ENCODE data around the gene KCNJ10. TPM values are rescaled to one million over a fixed set of nuclear protein-coding genes. Genes with fewer than 3 reads are reported as not detected.

Gene KCNJ10
- polyA plus RNA-seq, 1 experiment: not detected

GRCh38 chr1:159972443-159973205 is 97.3 kb downstream of the KCNJ10 start:
- TF ChIP-seq, protein P1, sequence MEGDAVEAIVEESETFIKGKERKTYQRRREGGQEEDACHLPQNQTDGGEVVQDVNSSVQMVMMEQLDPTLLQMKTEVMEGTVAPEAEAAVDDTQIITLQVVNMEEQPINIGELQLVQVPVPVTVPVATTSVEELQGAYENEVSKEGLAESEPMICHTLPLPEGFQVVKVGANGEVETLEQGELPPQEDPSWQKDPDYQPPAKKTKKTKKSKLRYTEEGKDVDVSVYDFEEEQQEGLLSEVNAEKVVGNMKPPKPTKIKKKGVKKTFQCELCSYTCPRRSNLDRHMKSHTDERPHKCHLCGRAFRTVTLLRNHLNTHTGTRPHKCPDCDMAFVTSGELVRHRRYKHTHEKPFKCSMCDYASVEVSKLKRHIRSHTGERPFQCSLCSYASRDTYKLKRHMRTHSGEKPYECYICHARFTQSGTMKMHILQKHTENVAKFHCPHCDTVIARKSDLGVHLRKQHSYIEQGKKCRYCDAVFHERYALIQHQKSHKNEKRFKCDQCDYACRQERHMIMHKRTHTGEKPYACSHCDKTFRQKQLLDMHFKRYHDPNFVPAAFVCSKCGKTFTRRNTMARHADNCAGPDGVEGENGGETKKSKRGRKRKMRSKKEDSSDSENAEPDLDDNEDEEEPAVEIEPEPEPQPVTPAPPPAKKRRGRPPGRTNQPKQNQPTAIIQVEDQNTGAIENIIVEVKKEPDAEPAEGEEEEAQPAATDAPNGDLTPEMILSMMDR (IDR thresholded peaks at IDR 0.05; ENCODE audit: low read depth, low read length): no peak
- Histone ChIP-seq H3K27ac (ENCODE audit: low read depth, low read length) (no peak overlapping the region), H3K4me3 (ENCODE audit: low read depth, low read length) (no peak overlapping the region), H3K9me3 (ENCODE audit: control insufficient read depth, insufficient read depth, low read length) (no peaks in the 10 kb centered on the region), H3K27me3 (ENCODE audit: control insufficient read depth, insufficient read depth, low read length) (peaks cover 20% of the 10 kb centered on the region)
- CTCF ChIA-PET: interaction anchor here (0.6 kb wide), 1 partner anchor 34 kb away, joined by 4 read pairs; no protein-coding TSS in a partner anchor
- no peak for DNase-seq (ENCODE audit: low read depth, low spot score)
- POLR2A ChIA-PET: no interaction called here

DNA sequence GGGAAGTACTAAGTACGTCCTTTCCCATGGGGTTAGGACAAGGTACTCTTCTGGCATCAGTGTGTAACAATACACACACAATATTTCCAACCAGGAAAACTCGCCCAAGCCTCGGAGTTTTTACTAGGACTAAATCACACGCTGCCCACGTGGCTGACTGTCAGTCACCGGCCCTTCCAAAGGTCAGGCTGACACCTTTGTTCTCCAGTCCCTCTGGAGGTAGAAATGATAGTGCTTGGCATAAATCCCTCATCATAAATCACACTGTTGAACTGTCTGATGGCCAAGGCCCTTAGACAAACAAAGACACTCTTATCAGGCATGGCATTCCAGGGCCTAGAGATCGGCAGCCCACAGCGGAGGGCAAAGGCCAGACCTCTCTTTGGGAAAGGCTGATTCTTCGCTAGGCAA is 99.0 kb downstream of the KCNJ10 start:
- Histone ChIP-seq H3K27me3 (ENCODE audit: control insufficient read depth, insufficient read depth, low read length) (peaks cover 17% of the 10 kb centered on the region), H3K27ac (ENCODE audit: low read depth, low read length) (no peak overlapping the region), H3K9me3 (ENCODE audit: control insufficient read depth, insufficient read depth, low read length) (no peaks in the 10 kb centered on the region), H3K4me3 (ENCODE audit: low read depth, low read length) (no peak overlapping the region)
- no peak for DNase-seq (ENCODE audit: low read depth, low spot score)
- ChIA-PET CTCF (interaction anchor here (0.7 to 3.4 kb wide), 4 partner anchors 25 to 76 kb away, joined by 3 to 28 read pairs (median 3); no protein-coding TSS in a partner anchor), POLR2A (no interaction called here)
- TF ChIP-seq, protein P1 (IDR thresholded peaks at IDR 0.05; ENCODE audit: low read depth, low read length): no peak

DNA sequence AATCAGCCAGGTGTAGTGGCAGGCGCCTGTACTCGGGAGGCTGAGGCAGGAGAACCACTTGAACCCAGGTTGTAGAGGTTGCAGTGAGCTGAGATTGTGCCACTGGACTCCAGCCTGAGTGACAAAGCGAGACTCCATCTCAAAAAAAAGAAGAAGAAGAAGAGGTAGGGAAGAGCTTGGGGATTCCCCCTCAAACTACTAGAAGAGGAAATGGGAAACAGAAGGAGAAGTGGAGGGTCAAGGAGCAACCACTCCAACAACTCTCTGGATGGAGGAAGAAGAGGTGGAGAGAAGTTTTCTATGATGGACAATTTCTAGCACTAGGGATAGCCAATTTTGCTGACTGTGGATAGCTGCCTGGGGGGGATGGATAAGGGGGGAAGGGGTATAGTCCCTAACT is 101.1 kb downstream of the KCNJ10 start:
- CTCF ChIA-PET: interaction anchor here (1.2 to 3.4 kb wide), 2 partner anchors 33 to 38 kb away, joined by 3 to 28 read pairs; no protein-coding TSS in a partner anchor
- H3K27ac ChIP-seq (ENCODE audit: low read depth, low read length): no peak overlapping the region
- H3K9me3 ChIP-seq (ENCODE audit: control insufficient read depth, insufficient read depth, low read length): no peaks in the 10 kb centered on the region
- TF ChIP-seq, protein P1 (IDR thresholded peaks at IDR 0.05; ENCODE audit: low read depth, low read length): no peak
- POLR2A ChIA-PET: no interaction called here
- H3K4me3 ChIP-seq (ENCODE audit: low read depth, low read length): no peak overlapping the region
- no peak for DNase-seq (ENCODE audit: low read depth, low spot score)
- H3K27me3 ChIP-seq (ENCODE audit: control insufficient read depth, insufficient read depth, low read length): peaks cover 10% of the 10 kb centered on the region

GRCh38 chr1:159965263-159965662 is 104.7 kb downstream of the KCNJ10 start:
- no peak for DNase-seq (ENCODE audit: low read depth, low spot score)
- ChIA-PET CTCF (interaction anchor here (0.7 to 3.5 kb wide), 2 partner anchors 13 to 41 kb away, joined by 3 to 26 read pairs; no protein-coding TSS in a partner anchor), POLR2A (no interaction called here)

GRCh38 chr1:159964144-159964543 is 105.8 kb downstream of the KCNJ10 start:
- Histone ChIP-seq H3K4me3 (ENCODE audit: low read depth, low read length) (no peak overlapping the region), H3K27ac (ENCODE audit: low read depth, low read length) (no peak overlapping the region), H3K27me3 (ENCODE audit: control insufficient read depth, insufficient read depth, low read length) (peaks cover 15% of the 10 kb centered on the region), H3K9me3 (ENCODE audit: control insufficient read depth, insufficient read depth, low read length) (no peaks in the 10 kb centered on the region)
- TF ChIP-seq, protein P1 (IDR thresholded peaks at IDR 0.05; ENCODE audit: low read depth, low read length): no peak
- ChIA-PET POLR2A (no interaction called here), CTCF (interaction anchor here (3.5 kb wide), 1 partner anchor 42 kb away, joined by 26 read pairs; no protein-coding TSS in a partner anchor)
- no peak for DNase-seq (ENCODE audit: low read depth, low spot score)

More at GRCh38 chr1:159965263-159965662, 104.7 kb downstream of the KCNJ10 start:
- TF ChIP-seq, protein P1 (IDR thresholded peaks at IDR 0.05; ENCODE audit: low read depth, low read length): no peak
- Histone ChIP-seq H3K9me3 (ENCODE audit: control insufficient read depth, insufficient read depth, low read length) (no peaks in the 10 kb centered on the region), H3K27ac (ENCODE audit: low read depth, low read length) (no peak overlapping the region), H3K27me3 (ENCODE audit: control insufficient read depth, insufficient read depth, low read length) (peaks cover 15% of the 10 kb centered on the region), H3K4me3 (ENCODE audit: low read depth, low read length) (no peak overlapping the region)
